ENCODE data around the gene MRPS18A.
A peak's percentile ranks its signal among the peaks of the same experiment; 100 is the strongest.

The MRPS18A gene

GRCh38 chr6:43687437-43688347, at the start of gene MRPS18A:
Gene MRPS18A, minus strand, starts transcription at chr6:43687791. Its CDS starts 12 bp downstream, at chr6:43687779.
- peak; percentile 65 for DNase-seq (ENCODE audit: low read depth)

- DNase-seq (ENCODE audit: low read depth): no peak
Measured at GRCh38 chr6:43736844-43737243, 49.3 kb upstream of the MRPS18A start.

DNA sequence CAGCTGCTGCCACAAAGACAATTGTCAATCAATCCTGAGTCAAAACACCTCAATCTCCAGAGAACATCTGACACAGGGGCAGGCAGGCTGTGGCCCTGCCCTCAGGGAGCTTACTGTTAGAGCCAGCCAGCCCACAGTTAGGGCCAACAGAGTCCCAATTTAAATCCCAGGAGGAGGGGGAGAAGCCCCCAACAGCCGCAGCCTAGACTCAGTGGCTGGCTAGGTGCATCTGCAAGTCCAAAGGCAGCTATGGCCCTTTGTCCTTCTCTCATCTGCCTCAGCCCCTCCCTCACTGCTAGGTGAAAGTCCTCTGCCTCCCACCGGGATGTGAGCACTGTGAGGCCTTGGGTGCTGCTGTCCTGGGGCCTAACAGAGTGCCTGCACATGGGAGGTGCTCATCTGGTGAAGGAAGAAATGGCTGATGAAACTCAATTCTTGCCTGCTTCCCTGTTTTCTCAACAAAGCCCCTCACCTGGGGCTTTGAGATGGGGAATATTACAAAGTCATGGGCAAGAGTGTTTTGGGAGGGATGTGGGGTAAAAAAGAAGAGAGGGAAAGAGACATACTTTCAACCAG, 48.7 kb upstream of the MRPS18A start:
- no peak for DNase-seq (ENCODE audit: low read depth)

DNA sequence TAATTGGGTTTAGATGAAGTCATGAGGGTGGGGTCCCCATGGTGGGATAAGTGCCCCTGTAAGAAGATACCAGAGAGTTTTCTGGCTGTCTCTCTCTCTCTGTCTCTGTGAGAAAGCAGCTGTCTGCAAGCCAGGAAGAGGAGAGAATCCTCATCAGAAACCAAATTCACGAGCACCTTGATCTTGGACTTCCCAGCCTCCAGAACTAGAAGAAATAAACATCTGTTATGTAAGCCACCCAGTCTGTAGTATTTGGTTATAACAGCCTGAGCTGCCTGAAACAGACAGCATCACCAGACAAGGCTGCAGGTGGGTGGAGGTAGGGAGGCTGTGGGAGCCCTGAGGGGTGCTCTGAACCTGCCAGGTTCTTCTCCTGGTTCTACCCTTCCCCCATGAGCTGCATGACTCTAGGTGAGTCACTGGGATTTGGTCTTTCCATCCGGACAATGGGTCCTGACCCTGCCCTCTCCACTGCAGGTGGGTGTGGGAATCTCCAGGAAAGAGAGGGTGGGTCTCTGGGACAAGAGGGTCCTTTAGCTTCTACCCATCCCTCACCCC, 48.1 kb upstream of the MRPS18A start:
- DNase-seq (ENCODE audit: low read depth): no peak

GRCh38 chr6:43734294-43734665, 46.7 kb upstream of the MRPS18A start:
- DNase-seq (ENCODE audit: low read depth): no peak

- DNase-seq (ENCODE audit: low read depth): peak; percentile 22
Measured at GRCh38 chr6:43733471-43734293, 46.1 kb upstream of the MRPS18A start.

GRCh38 chr6:43730634-43731033, 43.0 kb upstream of the MRPS18A start:
- no peak for DNase-seq (ENCODE audit: low read depth)

DNA sequence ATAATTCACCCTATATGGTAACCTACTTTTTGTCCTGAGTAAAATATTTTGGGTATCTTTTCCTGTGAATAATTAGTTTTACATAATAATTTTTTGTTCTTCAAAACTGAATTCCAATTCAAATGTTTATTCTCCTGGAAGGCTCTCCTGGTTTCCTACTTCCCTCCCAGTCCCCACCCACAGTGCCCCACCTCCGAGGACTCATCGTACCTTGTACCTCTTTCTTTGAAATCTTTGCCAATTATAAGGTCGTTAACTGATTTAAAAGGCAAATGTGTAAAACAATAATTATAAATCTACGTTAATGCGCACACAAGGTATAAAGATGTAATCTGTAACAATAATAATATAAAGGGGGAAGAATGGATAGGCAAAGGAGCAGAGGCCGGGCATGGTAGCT, 41.9 kb upstream of the MRPS18A start:
- no peak for DNase-seq (ENCODE audit: low read depth)

DNA sequence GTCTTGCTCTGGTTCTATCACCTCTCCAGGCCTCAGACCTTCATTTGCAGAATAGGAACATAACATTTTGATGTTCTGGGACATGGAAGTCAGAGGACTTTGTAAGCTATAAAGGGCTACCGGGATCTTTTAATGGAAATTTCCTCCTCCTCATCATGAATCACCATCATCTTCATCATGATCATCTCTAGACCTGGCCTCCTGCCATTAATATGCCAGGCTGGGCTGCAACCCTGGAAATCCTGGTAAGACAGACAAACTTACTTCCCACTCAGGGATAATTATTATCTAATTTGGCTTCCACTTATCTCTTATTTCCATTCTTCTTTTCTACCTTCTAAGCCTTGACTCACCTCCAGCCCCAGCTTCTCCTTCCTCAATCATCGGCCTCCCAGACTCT, 41.0 kb upstream of the MRPS18A start:
- DNase-seq (ENCODE audit: low read depth): no peak

GRCh38 chr6:43727634-43728033, 40.0 kb upstream of the MRPS18A start:
- DNase-seq (ENCODE audit: low read depth): no peak

GRCh38 chr6:43725643-43726580, 38.3 kb upstream of the MRPS18A start:
- no peak for DNase-seq (ENCODE audit: low read depth)

DNA sequence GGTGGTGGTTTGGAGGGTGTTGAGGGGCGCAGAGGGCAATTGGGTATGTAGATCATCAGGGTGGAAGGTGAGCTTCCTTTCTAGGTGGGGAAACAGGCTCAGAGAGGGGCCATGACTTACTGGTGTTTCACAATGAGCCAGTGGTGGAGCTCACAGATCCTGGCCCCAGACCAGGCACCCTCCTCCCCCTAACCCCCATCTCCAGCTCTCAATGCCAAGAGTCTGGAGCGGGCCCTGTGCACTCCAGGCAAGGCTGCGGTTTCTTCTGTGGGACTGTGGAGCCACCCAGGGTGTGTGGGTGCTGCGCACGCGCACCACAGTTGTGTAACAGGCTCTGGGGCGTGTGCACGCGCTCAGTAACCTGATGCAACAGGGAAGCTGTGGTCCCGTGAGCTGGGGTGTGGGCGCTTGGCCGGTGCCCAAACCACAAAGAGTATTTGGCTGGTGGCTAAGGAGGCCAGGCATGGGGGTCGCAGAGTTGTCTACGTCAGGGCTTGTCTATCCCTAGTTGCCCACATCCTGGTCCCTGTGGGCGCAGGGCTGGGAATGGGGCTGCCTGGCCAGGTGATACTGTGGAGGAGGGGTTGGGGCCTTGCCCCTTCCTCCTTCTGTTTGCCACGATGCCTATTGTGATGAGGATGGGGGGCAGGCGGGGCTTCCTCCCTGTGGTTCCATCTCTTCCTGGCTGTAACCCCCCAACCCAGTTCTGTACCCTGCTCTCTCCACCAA, 37.5 kb upstream of the MRPS18A start:
- peak; percentile 65 for DNase-seq (ENCODE audit: low read depth)

DNA sequence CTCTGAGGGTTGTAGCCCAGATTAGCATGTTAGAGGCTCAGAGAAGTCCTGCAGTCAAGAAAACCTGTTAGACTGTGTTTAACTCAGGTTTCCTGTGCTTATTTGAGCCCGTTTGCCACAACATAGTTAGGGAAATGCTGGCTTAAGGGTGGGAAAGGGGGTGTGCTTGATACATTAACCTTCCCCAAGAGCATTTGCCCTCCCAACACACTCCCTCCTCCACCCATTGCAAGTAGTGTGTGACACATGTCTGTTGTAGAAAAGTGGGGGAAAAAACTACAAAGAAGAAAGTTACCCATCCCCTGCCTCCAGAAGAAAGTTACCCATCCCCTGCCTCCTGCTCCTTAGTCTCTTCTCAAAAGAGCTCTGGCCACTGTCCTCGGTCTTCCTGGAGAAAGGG, 36.8 kb upstream of the MRPS18A start:
- no peak for DNase-seq (ENCODE audit: low read depth)

DNA sequence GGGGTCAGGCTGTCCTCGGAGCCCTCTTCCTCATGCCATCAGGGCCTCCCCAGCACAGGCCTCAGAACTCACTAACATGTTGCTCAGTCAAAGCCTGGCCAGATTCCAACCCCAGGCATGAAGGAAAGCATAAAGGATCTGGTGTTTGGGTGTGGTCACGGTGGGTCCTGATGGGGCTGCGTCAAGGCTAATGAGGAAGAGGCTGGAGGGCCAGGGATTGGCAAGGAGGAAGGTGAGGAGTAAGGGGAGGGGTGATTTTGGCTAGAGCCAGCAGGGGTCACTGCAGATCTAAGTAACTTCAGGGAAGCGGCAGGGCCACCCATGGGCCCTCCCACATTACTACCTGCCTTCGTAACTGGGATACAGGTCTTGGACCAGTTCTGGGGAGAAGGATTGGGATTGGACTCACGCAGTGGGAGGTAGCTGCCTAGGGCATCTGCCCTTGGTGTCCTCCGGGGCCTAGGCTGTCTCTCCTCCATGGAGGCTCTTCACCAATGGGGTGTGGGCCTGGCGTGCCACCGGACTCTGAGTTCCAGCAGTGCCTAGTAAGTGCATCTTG, 36.2 kb upstream of the MRPS18A start:
- peak; percentile 35 for DNase-seq (ENCODE audit: low read depth)

GRCh38 chr6:43722920-43723545, 35.4 kb upstream of the MRPS18A start:
- DNase-seq (ENCODE audit: low read depth): no peak

GRCh38 chr6:43720999-43721398, 33.4 kb upstream of the MRPS18A start:
- DNase-seq (ENCODE audit: low read depth): no peak

GRCh38 chr6:43719511-43719910, 31.9 kb upstream of the MRPS18A start:
- no peak for DNase-seq (ENCODE audit: low read depth)

DNA sequence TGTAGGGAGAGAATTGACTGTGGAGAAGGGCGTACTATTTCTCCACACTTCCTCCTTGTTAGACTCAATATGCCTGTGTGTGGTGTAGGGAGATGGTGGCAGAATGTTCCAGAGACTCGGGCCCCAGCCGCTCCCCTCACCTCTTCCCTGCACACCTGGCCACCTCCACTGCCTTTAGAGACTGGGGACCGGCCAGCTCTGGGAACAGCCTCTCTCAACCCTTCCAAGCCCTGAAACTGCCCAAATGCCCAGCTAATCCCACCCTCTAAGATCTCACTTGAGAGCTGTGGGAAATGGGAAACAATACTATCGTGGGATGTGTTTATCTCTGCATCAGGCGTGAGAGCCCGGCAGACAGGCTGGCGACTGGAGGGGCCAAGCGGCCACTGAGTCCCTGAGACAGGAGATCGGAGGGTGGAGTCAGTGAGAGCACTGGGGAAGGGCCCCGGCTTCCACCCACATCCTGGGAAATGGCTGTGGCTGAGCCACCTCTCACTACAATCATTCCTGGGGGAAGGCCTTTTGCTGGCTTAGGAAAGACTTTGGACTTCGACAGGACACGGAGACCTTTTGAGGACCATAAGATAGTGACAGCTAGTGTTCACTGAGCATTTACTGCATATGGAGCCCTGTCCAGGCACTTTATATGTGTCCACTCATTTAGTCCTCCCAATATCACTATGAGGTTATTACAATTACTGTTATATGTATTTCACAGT, 31.0 kb upstream of the MRPS18A start:
- DNase-seq (ENCODE audit: low read depth): no peak

DNA sequence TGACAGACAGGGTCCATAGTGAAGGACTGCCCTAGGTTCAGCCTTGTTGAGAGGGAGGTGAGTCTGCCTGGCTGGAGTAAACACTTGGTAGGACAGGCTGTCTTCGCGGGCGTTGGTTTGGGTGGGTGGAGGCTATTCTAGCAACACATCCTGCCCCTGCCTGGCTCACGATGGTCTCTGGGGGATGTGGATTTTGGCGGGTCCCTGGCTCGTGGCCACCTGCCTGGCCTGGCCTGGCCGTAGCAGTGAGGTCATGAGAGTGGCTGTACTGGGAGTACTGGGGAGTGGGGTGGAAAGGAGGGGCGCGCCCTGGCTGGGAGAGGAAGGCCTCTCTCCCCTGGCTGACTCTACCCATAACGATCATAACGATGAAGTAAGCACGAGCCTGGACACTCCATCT, 30.2 kb upstream of the MRPS18A start:
- no peak for DNase-seq (ENCODE audit: low read depth)

All from stimulated activated CD8-positive, alpha-beta memory T cell treated with anti-CD3 and anti-CD28 coated beads, Interleukin-12 subunit alpha, Interleukin-12 subunit beta, amount 100 ng/mL, for 4 hours (primary cell).